ENCODE measurements around the gene PRICKLE1. TPM values are rescaled to one million over a fixed set of nuclear protein-coding genes. Genes with fewer than 3 reads are reported as not detected.
"Not testable (repeated sequence)": the region's sequence is repeated elsewhere in the genome, so short reads cannot be mapped to it uniquely, and the experiment has no call there.

The PRICKLE1 gene
- total RNA-seq, 1 experiment from 2014 or later, result 14.1 TPM

DNA sequence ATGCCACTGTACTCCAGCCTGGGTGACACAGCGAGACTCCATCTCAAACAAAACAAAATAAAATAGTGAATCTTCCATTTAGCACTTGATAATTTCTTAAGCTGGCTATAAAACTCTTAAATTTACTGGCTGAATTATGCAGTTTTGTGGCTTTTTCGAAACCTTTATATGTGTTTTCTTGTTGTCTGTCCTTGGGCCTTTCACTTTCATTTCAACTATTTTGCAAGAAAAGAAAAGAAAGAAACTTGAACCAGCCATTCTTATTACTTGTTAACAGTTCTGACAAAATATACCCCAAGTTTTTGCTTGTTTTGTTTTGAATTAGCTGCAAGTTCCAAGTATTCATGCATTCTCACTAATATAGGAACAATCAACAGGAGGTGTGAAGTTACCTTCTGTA, 42.8 kb downstream of the PRICKLE1 start:
- intact Hi-C loops (cut with micrococcal nuclease), result no loop called here
- POLR2A ChIA-PET, result no interaction called here
- no TSS peak for BruUV-seq (replicated peaks)
- CTCF ChIA-PET, result interaction anchor here (0.5 to 1.4 kb wide), 2 partner anchors 23 to 174 kb away, joined by 3 to 4 read pairs; no protein-coding TSS in a partner anchor
- Mint-ChIP-seq H3K27me3 (ENCODE audit: insufficient read depth, unreplicated experiment) (no peaks in the 10 kb centered on the region), H3K36me3 (ENCODE audit: insufficient read depth, unreplicated experiment) (peaks cover 30% of the 10 kb centered on the region), H3K4me3 (ENCODE audit: unreplicated experiment) (no peak overlapping the region), H3K4me1 (ENCODE audit: insufficient read depth, unreplicated experiment) (no peaks in the 10 kb centered on the region), H3K27ac (ENCODE audit: low read depth, unreplicated experiment) (no peak overlapping the region), H3K9me3 (ENCODE audit: unreplicated experiment) (no peaks in the 10 kb centered on the region)
- TF ChIP-seq, protein P1, sequence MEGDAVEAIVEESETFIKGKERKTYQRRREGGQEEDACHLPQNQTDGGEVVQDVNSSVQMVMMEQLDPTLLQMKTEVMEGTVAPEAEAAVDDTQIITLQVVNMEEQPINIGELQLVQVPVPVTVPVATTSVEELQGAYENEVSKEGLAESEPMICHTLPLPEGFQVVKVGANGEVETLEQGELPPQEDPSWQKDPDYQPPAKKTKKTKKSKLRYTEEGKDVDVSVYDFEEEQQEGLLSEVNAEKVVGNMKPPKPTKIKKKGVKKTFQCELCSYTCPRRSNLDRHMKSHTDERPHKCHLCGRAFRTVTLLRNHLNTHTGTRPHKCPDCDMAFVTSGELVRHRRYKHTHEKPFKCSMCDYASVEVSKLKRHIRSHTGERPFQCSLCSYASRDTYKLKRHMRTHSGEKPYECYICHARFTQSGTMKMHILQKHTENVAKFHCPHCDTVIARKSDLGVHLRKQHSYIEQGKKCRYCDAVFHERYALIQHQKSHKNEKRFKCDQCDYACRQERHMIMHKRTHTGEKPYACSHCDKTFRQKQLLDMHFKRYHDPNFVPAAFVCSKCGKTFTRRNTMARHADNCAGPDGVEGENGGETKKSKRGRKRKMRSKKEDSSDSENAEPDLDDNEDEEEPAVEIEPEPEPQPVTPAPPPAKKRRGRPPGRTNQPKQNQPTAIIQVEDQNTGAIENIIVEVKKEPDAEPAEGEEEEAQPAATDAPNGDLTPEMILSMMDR (IDR thresholded peaks at IDR 0.05; ENCODE audit: unreplicated experiment), result no peak
- no peak for DNase-seq (ENCODE audit: unreplicated experiment)

DNA sequence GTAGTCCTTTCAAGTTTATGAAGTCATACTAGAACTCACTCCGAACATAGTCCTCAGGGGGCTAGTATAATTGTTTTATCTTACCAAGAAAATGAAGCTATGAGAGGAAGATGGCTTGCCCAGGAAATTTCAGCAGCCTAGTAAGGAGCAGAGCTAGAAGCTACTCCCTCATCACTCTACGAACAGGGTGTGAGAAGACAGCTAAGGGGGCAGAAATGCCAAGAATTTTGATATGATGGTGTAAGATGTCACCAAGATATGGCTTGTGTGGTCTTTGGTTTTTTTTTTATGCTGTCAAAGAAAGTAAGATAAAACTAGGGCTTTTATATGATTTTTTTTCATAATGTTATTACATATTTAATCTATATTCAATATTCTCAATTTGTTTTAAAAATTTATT, 47.6 kb downstream of the PRICKLE1 start:
- DNase-seq (ENCODE audit: unreplicated experiment), result no peak
- H3K27ac Mint-ChIP-seq (ENCODE audit: low read depth, unreplicated experiment), result no peak overlapping the region
- no peaks in the 10 kb centered on the region for H3K4me1 Mint-ChIP-seq (ENCODE audit: insufficient read depth, unreplicated experiment)
- ChIA-PET POLR2A (no interaction called here), CTCF (interaction anchor here (0.6 to 1.3 kb wide), 2 partner anchors 27 to 777 kb away, joined by 3 read pairs; no protein-coding TSS in a partner anchor)
- no TSS peak for BruUV-seq (replicated peaks)
- TF ChIP-seq, protein P1 (IDR thresholded peaks at IDR 0.05; ENCODE audit: unreplicated experiment), result no peak
- peaks cover 28% of the 10 kb centered on the region for H3K36me3 Mint-ChIP-seq (ENCODE audit: insufficient read depth, unreplicated experiment)
- H3K9me3 Mint-ChIP-seq (ENCODE audit: unreplicated experiment), result no peaks in the 10 kb centered on the region
- no peak overlapping the region for H3K4me3 Mint-ChIP-seq (ENCODE audit: unreplicated experiment)
- intact Hi-C loops (cut with micrococcal nuclease), result no loop called here
- no peaks in the 10 kb centered on the region for H3K27me3 Mint-ChIP-seq (ENCODE audit: insufficient read depth, unreplicated experiment)

DNA sequence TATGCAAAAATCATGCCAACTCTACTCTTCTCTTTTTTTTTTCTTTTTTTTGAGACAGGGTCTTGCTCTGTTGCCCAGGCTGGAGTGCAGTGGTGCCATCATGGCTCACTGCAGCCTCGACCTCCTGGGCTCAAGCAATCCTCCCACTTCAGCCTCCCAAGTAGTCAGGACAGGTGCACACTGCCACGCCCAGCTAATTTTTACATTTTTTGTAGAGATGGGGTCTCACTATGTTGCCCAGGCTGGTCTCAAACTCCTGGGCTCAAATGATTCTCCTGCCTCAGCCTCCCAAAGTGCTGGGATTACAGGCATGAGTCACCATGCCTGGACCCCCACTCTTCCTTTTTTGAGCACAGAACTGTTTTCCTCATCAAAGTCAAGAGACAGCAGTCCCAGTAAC, 48.2 kb downstream of the PRICKLE1 start:
- DNase-seq (ENCODE audit: unreplicated experiment); H3K9me3 Mint-ChIP-seq (ENCODE audit: unreplicated experiment); intact Hi-C loops (cut with micrococcal nuclease); H3K4me3 Mint-ChIP-seq (ENCODE audit: unreplicated experiment); H3K4me1 Mint-ChIP-seq (ENCODE audit: insufficient read depth, unreplicated experiment); H3K27me3 Mint-ChIP-seq (ENCODE audit: insufficient read depth, unreplicated experiment); BruUV-seq (replicated peaks); H3K27ac Mint-ChIP-seq (ENCODE audit: low read depth, unreplicated experiment); CTCF ChIA-PET: not testable (repeated sequence)
- H3K36me3 Mint-ChIP-seq (ENCODE audit: insufficient read depth, unreplicated experiment), result peaks cover 22% of the 10 kb centered on the region
- POLR2A ChIA-PET, result interaction anchor here (0.5 kb wide), 1 partner anchor 33 kb away, joined by 3 read pairs; no protein-coding TSS in a partner anchor

DNA sequence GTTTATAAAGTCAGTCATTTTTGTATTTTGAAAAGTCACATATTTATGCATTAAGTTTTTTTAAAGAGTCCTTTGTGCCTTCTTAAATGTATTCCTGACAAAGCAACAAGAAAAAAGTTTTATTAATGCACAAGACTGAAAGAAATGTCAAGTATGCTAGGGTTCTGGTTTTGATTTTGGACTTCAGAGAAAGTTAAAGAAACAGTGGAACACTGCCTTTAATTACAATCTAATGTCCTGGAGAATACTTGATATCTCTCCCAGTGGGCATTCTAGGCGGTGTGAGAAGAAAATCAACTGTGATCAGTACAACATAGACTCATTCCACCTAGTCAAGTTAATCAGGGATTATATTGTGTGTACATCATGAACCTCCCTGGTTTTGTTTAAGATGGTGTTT, 49.9 kb downstream of the PRICKLE1 start:
- intact Hi-C loops (cut with micrococcal nuclease), result no loop called here
- no peak overlapping the region for H3K4me3 Mint-ChIP-seq (ENCODE audit: unreplicated experiment)
- CTCF ChIA-PET, result no interaction called here

More for the DNA sequence above, 49.9 kb downstream of the PRICKLE1 start:
- H3K9me3 Mint-ChIP-seq (ENCODE audit: unreplicated experiment), result no peaks in the 10 kb centered on the region
- DNase-seq (ENCODE audit: unreplicated experiment), result no peak
- no peaks in the 10 kb centered on the region for H3K27me3 Mint-ChIP-seq (ENCODE audit: insufficient read depth, unreplicated experiment)
- H3K36me3 Mint-ChIP-seq (ENCODE audit: insufficient read depth, unreplicated experiment), result peaks cover 17% of the 10 kb centered on the region
- no TSS peak for BruUV-seq (replicated peaks)
- H3K4me1 Mint-ChIP-seq (ENCODE audit: insufficient read depth, unreplicated experiment), result peaks cover 5% of the 10 kb centered on the region
- no peak overlapping the region for H3K27ac Mint-ChIP-seq (ENCODE audit: low read depth, unreplicated experiment)
- TF ChIP-seq, protein P1 (IDR thresholded peaks at IDR 0.05; ENCODE audit: unreplicated experiment), result no peak
- POLR2A ChIA-PET, result interaction anchor here (1.2 kb wide), 1 partner anchor 16 kb away, joined by 3 read pairs; no protein-coding TSS in a partner anchor
